ENCODE data around the gene MED4. TPM values are rescaled to one million over a fixed set of nuclear protein-coding genes. Genes with fewer than 3 reads are reported as not detected.

Gene MED4
- total RNA-seq, 2 experiments from 2014 or later: 48.9 to 56.1 TPM

DNA sequence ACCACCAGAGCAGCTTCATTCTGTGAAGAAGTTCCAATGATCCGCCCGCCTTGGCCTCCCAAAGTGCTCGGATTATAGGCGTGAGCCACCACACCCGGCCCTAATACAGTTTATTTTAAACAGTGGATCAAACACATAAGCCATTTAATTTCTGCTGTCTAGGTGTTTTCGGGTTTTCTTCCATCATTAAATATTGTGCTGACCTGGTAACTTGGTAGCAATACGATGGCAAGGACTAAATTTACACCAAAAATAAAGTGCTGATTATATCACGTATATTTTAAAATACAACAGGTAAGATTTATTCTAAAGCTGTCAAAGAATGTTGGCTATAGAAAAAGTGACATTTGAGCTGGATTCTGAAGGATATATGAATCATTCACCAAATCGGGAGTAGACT lies 1.3 kb downstream of the MED4 start:
- H3K9me3 ChIP-seq (ENCODE audit: control insufficient read depth in 1 of 2, insufficient read depth in 1 of 2, low read length in 2 of 2): peaks cover 0 to 5% of the 10 kb centered on the region in 2 experiments
- peaks cover 27% of the 10 kb centered on the region for H3K4me1 ChIP-seq (ENCODE audit: insufficient read depth, low read length)
- no peaks in the 10 kb centered on the region for H3K27me3 ChIP-seq (ENCODE audit: control insufficient read depth in 1 of 2, insufficient read depth in 2 of 2, low read length in 2 of 2)
- intact Hi-C loops (cut with DNase I, micrococcal nuclease): loop anchor here in 1 of 2 experiments (10.0 kb wide), 2 partner anchors 671 to 881 kb away; partner anchors contain the start of gene FNDC3A
- Mint-ChIP-seq H3K9me3 (no peaks in the 10 kb centered on the region), H3K36me3 (ENCODE audit: low read depth) (peaks cover 34% of the 10 kb centered on the region), H3K27ac (peak overlapping the region; percentile 95), H3K4me1 (ENCODE audit: low read depth) (peaks cover 65% of the 10 kb centered on the region), H3K4me3 (peak overlapping the region; percentile 100), H3K27me3 (no peaks in the 10 kb centered on the region)
- ChIA-PET CTCF (interaction anchor here (2.4 kb wide), 1 partner anchor 56 kb away, joined by 48 read pairs; the partner anchor contains the start of gene NUDT15), POLR2A (interaction anchor here (1.1 to 2.4 kb wide), 8 partner anchors 14 to 439 kb away, joined by 3 to 40 read pairs (median 6); partner anchors contain the start of genes LPAR6, NUDT15, RB1 and RCBTB2)
- H3K27ac ChIP-seq (ENCODE audit: low read depth in 1 of 2, low read length in 2 of 2): no peak overlapping the region
- ATAC-seq (ENCODE audit: poor library complexity) (no peak), DNase-seq (no peak)
- H3K36me3 ChIP-seq (ENCODE audit: insufficient read depth, low read length): peaks cover 10% of the 10 kb centered on the region
- TF ChIP-seq, protein P1, sequence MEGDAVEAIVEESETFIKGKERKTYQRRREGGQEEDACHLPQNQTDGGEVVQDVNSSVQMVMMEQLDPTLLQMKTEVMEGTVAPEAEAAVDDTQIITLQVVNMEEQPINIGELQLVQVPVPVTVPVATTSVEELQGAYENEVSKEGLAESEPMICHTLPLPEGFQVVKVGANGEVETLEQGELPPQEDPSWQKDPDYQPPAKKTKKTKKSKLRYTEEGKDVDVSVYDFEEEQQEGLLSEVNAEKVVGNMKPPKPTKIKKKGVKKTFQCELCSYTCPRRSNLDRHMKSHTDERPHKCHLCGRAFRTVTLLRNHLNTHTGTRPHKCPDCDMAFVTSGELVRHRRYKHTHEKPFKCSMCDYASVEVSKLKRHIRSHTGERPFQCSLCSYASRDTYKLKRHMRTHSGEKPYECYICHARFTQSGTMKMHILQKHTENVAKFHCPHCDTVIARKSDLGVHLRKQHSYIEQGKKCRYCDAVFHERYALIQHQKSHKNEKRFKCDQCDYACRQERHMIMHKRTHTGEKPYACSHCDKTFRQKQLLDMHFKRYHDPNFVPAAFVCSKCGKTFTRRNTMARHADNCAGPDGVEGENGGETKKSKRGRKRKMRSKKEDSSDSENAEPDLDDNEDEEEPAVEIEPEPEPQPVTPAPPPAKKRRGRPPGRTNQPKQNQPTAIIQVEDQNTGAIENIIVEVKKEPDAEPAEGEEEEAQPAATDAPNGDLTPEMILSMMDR (IDR thresholded peaks at IDR 0.05): no peak
- peak overlapping the region; percentile 85 for H3K4me3 ChIP-seq (ENCODE audit: low read length)

DNA sequence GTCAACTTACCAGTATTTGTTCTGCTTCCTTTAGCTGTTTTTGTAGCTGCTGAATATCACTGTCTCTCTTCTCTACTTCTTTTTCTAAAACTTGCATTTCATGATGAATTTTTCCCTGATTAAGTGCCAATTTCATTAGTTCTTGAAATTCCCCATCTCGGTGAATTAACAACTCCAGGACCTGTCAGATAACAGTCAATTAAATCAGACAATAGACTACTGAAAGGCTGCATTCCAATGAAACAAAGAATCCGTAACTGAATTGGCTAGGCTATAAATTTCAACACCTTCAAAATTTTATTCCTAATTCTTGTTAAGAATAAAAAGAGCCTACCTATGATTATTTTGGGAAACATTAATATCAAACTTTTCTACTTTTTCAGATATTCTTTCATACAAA lies 8.6 kb downstream of the MED4 start:
- Mint-ChIP-seq H3K27ac (no peak overlapping the region), H3K27me3 (no peaks in the 10 kb centered on the region), H3K4me1 (ENCODE audit: low read depth) (peaks cover 23% of the 10 kb centered on the region), H3K36me3 (ENCODE audit: low read depth) (peaks cover 59% of the 10 kb centered on the region), H3K9me3 (no peaks in the 10 kb centered on the region), H3K4me3 (no peak overlapping the region)
- POLR2A ChIA-PET: no interaction called here
- CTCF ChIA-PET: no interaction called here
- Histone ChIP-seq H3K27me3 (ENCODE audit: control insufficient read depth in 1 of 2, insufficient read depth in 2 of 2, low read length in 2 of 2) (no peaks in the 10 kb centered on the region), H3K4me3 (ENCODE audit: low read length) (no peak overlapping the region), H3K9me3 (ENCODE audit: control insufficient read depth in 1 of 2, insufficient read depth in 1 of 2, low read length in 2 of 2) (no peaks in the 10 kb centered on the region), H3K36me3 (ENCODE audit: insufficient read depth, low read length) (peaks cover 54% of the 10 kb centered on the region), H3K4me1 (ENCODE audit: insufficient read depth, low read length) (peaks cover 4% of the 10 kb centered on the region), H3K27ac (ENCODE audit: low read depth in 1 of 2, low read length in 2 of 2) (no peak overlapping the region)
- DNase-seq: no peak
- ATAC-seq (ENCODE audit: poor library complexity): no peak
- TF ChIP-seq, protein P1 (IDR thresholded peaks at IDR 0.05): no peak
- intact Hi-C loops (cut with DNase I, micrococcal nuclease): no loop called here

DNA sequence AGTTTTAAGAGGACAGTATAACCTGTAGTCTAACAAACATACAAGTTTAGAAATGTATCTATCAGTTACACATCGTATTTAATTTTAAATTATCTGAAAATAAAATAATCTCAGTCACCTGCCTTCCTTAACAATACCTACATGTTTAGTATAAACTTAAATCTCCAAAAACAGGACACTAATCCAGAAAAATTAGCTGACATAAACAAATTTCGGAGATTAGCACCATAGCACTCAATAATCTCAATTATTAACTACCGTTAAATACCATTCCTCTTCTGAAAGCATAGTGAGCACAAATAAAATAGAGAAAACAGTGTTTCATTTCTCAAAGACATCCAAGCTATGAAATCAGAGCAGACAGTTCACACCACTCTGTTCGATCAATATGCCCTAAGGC lies 13.2 kb downstream of the MED4 start:
- ChIA-PET CTCF (no interaction called here), POLR2A (no interaction called here)
- no peaks in the 10 kb centered on the region for H3K9me3 ChIP-seq (ENCODE audit: control insufficient read depth in 1 of 2, insufficient read depth in 1 of 2, low read length in 2 of 2)
- H3K36me3 ChIP-seq (ENCODE audit: insufficient read depth, low read length): peaks cover 84% of the 10 kb centered on the region
- DNase-seq (no peak), ATAC-seq (ENCODE audit: poor library complexity) (no peak)
- H3K9me3 Mint-ChIP-seq: no peaks in the 10 kb centered on the region
- TF ChIP-seq, protein P1 (IDR thresholded peaks at IDR 0.05): no peak
- no peak overlapping the region for H3K4me3 Mint-ChIP-seq
- H3K27me3 Mint-ChIP-seq: no peaks in the 10 kb centered on the region
- H3K27ac Mint-ChIP-seq: no peak overlapping the region
- H3K4me3 ChIP-seq (ENCODE audit: low read length): no peak overlapping the region
- peaks cover 94% of the 10 kb centered on the region for H3K36me3 Mint-ChIP-seq (ENCODE audit: low read depth)
- no peak overlapping the region for H3K27ac ChIP-seq (ENCODE audit: low read depth in 1 of 2, low read length in 2 of 2)
- intact Hi-C loops (cut with DNase I, micrococcal nuclease): no loop called here
- no peaks in the 10 kb centered on the region for H3K4me1 ChIP-seq (ENCODE audit: insufficient read depth, low read length)
- H3K4me1 Mint-ChIP-seq (ENCODE audit: low read depth): no peaks in the 10 kb centered on the region
- H3K27me3 ChIP-seq (ENCODE audit: control insufficient read depth in 1 of 2, insufficient read depth in 2 of 2, low read length in 2 of 2): no peaks in the 10 kb centered on the region
